ENCODE measurements around the gene SUN2.
A peak's percentile ranks its signal among the peaks of the same experiment; 100 is the strongest.
"Not testable (repeated sequence)": the region's sequence is repeated elsewhere in the genome, so short reads cannot be mapped to it uniquely, and the experiment has no call there.

The SUN2 gene

GRCh38 chr22:38755911-38756532 is at the start of gene SUN2:
TSS of gene SUN2 (minus strand) at chr22:38755998. CDS start at chr22:38752628, 3,370 bp downstream.
- DNase-seq, result peak; percentile 70

- DNase-seq, result not testable (repeated sequence)
These were observed 49.3 kb upstream of the SUN2 start for GRCh38 chr22:38805041-38805593.

- DNase-seq, result no peak
These were observed 46.9 kb upstream of the SUN2 start for GRCh38 chr22:38802671-38803121.

- DNase-seq, result peak; percentile 4
These were observed 43.6 kb upstream of the SUN2 start for GRCh38 chr22:38799265-38800002.

- no peak for DNase-seq
These were observed 42.7 kb upstream of the SUN2 start for GRCh38 chr22:38798496-38798895.

GRCh38 chr22:38796262-38796957 is 40.6 kb upstream of the SUN2 start:
- no peak for DNase-seq

GRCh38 chr22:38795569-38795968 is 39.8 kb upstream of the SUN2 start:
- DNase-seq, result no peak

GRCh38 chr22:38793721-38794466 is 38.1 kb upstream of the SUN2 start, which contains the start of gene DNAL4:
TSS of gene DNAL4 (minus strand) at chr22:38794143. CDS start at chr22:38782731, 11,412 bp downstream.
- DNase-seq, result peak; percentile 96

GRCh38 chr22:38793317-38793716 is 37.5 kb upstream of the SUN2 start:
- DNase-seq, result no peak

GRCh38 chr22:38792833-38793232 is 37.0 kb upstream of the SUN2 start:
- DNase-seq, result no peak

- DNase-seq, result no peak
These were observed 33.8 kb upstream of the SUN2 start for GRCh38 chr22:38789606-38790005.

GRCh38 chr22:38788846-38789245 is 33.0 kb upstream of the SUN2 start:
- DNase-seq, result peak; percentile 22

- DNase-seq, result peak; percentile 76
These were observed 32.4 kb upstream of the SUN2 start for GRCh38 chr22:38788021-38788816.

- no peak for DNase-seq
These were observed 30.8 kb upstream of the SUN2 start for GRCh38 chr22:38786631-38787030.

GRCh38 chr22:38784856-38785255 is 29.1 kb upstream of the SUN2 start:
- DNase-seq, result no peak

GRCh38 chr22:38784035-38784434 is 28.2 kb upstream of the SUN2 start:
- no peak for DNase-seq

- no peak for DNase-seq
These were observed 27.4 kb upstream of the SUN2 start for GRCh38 chr22:38783095-38783615.

- DNase-seq, result no peak
These were observed 26.8 kb upstream of the SUN2 start for GRCh38 chr22:38782402-38783094.

GRCh38 chr22:38781033-38781432 is 25.2 kb upstream of the SUN2 start:
- no peak for DNase-seq

- DNase-seq, result no peak
These were observed 21.4 kb upstream of the SUN2 start for GRCh38 chr22:38777087-38777671.

All from NCI-H1105 (cell line).